ENCODE data around the gene INPP1. TPM values are rescaled to one million over a fixed set of nuclear protein-coding genes. Genes with fewer than 3 reads are reported as not detected.
A peak's percentile ranks its signal among the peaks of the same experiment; 100 is the strongest.

Gene INPP1
- total RNA-seq, 2 experiments from 2014 or later, result 8.5 to 10.2 TPM

- DNase-seq (peak; percentile 61), ATAC-seq (peak; percentile 57)
- Mint-ChIP-seq H3K9me3 (no peaks in the 10 kb centered on the region), H3K36me3 (ENCODE audit: low read depth) (no peaks in the 10 kb centered on the region), H3K27me3 (no peaks in the 10 kb centered on the region), H3K4me1 (ENCODE audit: low read depth) (peaks cover 27% of the 10 kb centered on the region), H3K27ac (peak within 1 kb of the TSS; percentile 95), H3K4me3 (peak within 1 kb of the TSS; percentile 88)
- CTCF ChIA-PET, result interaction anchor here (0.5 to 1.0 kb wide), 3 partner anchors 38 to 502 kb away, joined by 3 read pairs; no protein-coding TSS in a partner anchor
- TF ChIP-seq CTCF (IDR thresholded peaks at IDR 0.05), result no peak
- POLR2A ChIA-PET, result interaction anchor here (0.6 to 1.8 kb wide), 11 partner anchors 8 to 474 kb away, joined by 3 to 11 read pairs (median 4); partner anchors contain the start of gene NEMP2
- intact Hi-C loops (cut with micrococcal nuclease), result loop anchor here (10.0 kb wide), 1 partner anchor 267 kb away; no protein-coding TSS in a partner anchor
Observed at GRCh38 chr2:190407662-190408537, 64.5 kb downstream of the INPP1 start, which contains the start of gene MFSD6. Gene MFSD6, plus strand, starts transcription at chr2:190408355. Its CDS starts 27,675 bp downstream, at chr2:190436030.

GRCh38 chr2:190408538-190409271, 65.3 kb downstream of the INPP1 start:
- Mint-ChIP-seq H3K36me3 (ENCODE audit: low read depth) (peaks cover 4% of the 10 kb centered on the region), H3K27ac (peak overlapping the region; percentile 95), H3K4me1 (ENCODE audit: low read depth) (peaks cover 34% of the 10 kb centered on the region), H3K9me3 (no peaks in the 10 kb centered on the region), H3K27me3 (no peaks in the 10 kb centered on the region), H3K4me3 (peak overlapping the region; percentile 88)
- DNase-seq (peak; percentile 79), ATAC-seq (peak; percentile 57)
- ChIA-PET CTCF (interaction anchor here (2.2 kb wide), 1 partner anchor 272 kb away, joined by 8 read pairs; no protein-coding TSS in a partner anchor), POLR2A (interaction anchor here (0.6 to 1.8 kb wide), 3 partner anchors 23 to 125 kb away, joined by 3 to 11 read pairs (median 4); partner anchors contain the start of gene NEMP2)
- intact Hi-C loops (cut with micrococcal nuclease), result loop anchor here (10.0 kb wide), 1 partner anchor 266 kb away; no protein-coding TSS in a partner anchor
- no peak for TF ChIP-seq CTCF (IDR thresholded peaks at IDR 0.05)

GRCh38 chr2:190409616-190410015, 66.2 kb downstream of the INPP1 start:
- no peaks in the 10 kb centered on the region for H3K27me3 Mint-ChIP-seq
- ATAC-seq (no peak), DNase-seq (no peak)
- TF ChIP-seq CTCF (IDR thresholded peaks at IDR 0.05), result no peak
- ChIA-PET POLR2A (interaction anchor here (0.8 to 1.7 kb wide), 4 partner anchors 10 to 603 kb away, joined by 3 to 7 read pairs (median 4); partner anchors contain the start of gene NEMP2), CTCF (interaction anchor here (1.2 to 2.2 kb wide), 3 partner anchors 20 to 321 kb away, joined by 3 to 8 read pairs (median 4); no protein-coding TSS in a partner anchor)
- H3K4me3 Mint-ChIP-seq, result peak overlapping the region; percentile 88
- no peaks in the 10 kb centered on the region for H3K9me3 Mint-ChIP-seq
- peaks cover 5% of the 10 kb centered on the region for H3K36me3 Mint-ChIP-seq (ENCODE audit: low read depth)
- H3K4me1 Mint-ChIP-seq (ENCODE audit: low read depth), result peaks cover 41% of the 10 kb centered on the region
- peak overlapping the region; percentile 95 for H3K27ac Mint-ChIP-seq
- intact Hi-C loops (cut with micrococcal nuclease), result loop anchor here (10.0 kb wide), 2 partner anchors 105 to 265 kb away; no protein-coding TSS in a partner anchor

- ATAC-seq (no peak), DNase-seq (no peak)
- peaks cover 5% of the 10 kb centered on the region for H3K36me3 Mint-ChIP-seq (ENCODE audit: low read depth)
- no peaks in the 10 kb centered on the region for H3K27me3 Mint-ChIP-seq
- peak overlapping the region; percentile 88 for H3K4me3 Mint-ChIP-seq
- peaks cover 41% of the 10 kb centered on the region for H3K4me1 Mint-ChIP-seq (ENCODE audit: low read depth)
- H3K27ac Mint-ChIP-seq, result peak overlapping the region; percentile 95
- intact Hi-C loops (cut with micrococcal nuclease), result loop anchor here (10.0 kb wide), 1 partner anchor 105 kb away; no protein-coding TSS in a partner anchor
- ChIA-PET CTCF (interaction anchor here (1.2 to 2.2 kb wide), 3 partner anchors 19 to 321 kb away, joined by 3 to 8 read pairs (median 4); no protein-coding TSS in a partner anchor), POLR2A (interaction anchor here (1.4 to 1.7 kb wide), 3 partner anchors 9 to 124 kb away, joined by 4 to 7 read pairs (median 4); partner anchors contain the start of gene NEMP2)
- no peak for TF ChIP-seq CTCF (IDR thresholded peaks at IDR 0.05)
- H3K9me3 Mint-ChIP-seq, result no peaks in the 10 kb centered on the region
Observed at GRCh38 chr2:190410166-190410565, 66.8 kb downstream of the INPP1 start.

Measured in activated CD8-positive, alpha-beta T cell treated with anti-CD3 and anti-CD28 coated beads for 36 hours (primary cell).